DMS153 treated with DMSO at 0.1 percent for 48 hours (cell line): ENCODE data around the gene PAX1.

Experiments used
- DNase-seq: peaks from one replicate; lab custom pipeline; 2025; ENCODE audit not compliant: unreplicated experiment; lab: John Stamatoyannopoulos, UW

Gene PAX1

DNA sequence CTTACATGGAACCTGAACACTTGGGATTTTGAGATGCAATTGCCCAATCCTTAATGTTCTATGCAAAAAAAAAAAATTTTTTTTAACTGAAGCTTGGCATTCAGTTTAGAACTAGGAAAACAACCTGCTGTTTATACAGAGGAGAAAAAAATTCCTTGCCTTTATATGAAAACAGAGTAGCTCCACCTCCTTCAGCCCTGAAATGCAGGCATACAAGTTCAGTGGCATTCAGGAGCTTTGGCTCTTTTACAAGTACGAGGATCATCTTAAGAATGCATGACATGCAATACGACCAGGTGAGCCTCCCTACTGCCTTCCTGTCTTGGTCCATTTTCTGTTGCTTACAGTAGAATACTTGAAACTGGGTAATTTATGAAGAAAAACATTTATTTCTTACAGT is 20.4 kb downstream of the PAX1 start:
- DNase-seq = no peak

- no peak for DNase-seq
Measured at GRCh38 chr20:21729316-21729715, 23.9 kb downstream of the PAX1 start.

DNA sequence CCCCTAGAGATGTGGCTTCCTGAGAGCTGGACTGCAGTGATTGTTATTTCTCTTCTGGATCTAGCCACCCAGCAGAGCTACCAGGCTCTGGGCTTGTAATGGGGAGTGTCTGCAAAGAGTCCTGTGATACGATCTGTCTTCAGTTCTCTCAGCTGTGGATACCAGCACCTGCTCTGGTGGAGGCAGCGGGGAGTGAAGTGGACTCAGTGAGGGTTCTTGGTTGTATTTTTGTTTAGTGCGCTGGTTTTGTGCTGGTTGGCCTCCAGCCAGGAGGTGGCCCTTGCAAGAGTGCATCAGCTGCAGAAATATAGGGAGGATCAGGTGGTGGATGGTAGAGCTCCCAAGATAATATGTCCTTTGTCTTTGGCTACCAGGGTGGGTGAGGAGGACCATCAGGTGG is 33.7 kb downstream of the PAX1 start:
- DNase-seq = no peak

GRCh38 chr20:21739682-21740081 is 34.2 kb downstream of the PAX1 start:
- no peak for DNase-seq

DNA sequence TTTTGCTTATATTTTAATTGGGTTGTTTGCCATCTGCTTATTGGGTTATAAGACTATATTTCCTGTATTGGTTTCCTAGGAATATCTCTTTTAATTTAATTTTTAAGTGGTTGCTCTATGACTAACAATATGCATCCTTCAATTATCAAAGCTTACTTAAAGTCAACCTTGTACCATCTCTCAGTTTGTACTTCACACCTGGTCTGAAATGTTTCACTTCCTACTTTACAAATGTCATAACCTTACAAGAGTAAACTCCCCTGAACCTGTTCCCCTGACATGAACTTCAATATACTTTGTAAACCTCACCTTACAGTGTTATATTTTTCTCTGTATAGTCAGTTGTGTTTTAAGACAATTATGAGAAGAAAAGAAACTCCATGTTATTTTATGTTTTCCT is 35.8 kb downstream of the PAX1 start:
- DNase-seq = no peak

DNA sequence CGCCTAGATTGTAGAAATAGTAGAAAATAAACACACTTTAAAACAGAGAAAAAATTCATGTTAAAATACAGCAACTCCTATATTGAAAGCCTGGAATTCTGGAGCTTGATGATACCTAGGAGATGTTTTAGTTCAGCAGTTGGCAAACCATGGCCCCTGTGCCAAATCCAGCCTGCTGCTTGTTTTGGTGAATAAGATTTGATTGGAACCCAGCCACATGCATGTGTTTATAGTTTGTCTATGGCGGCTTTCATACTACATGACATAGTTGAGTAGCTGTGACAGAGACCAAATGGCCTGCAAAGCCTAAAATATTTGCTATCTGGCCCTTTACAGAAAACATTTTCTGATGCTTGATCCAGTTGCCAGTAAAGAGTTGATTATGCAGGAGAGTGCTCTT is 57.2 kb downstream of the PAX1 start:
- DNase-seq = no peak

GRCh38 chr20:21767200-21767738 is 61.8 kb downstream of the PAX1 start:
- DNase-seq = no peak

- DNase-seq = no peak
Measured at GRCh38 chr20:21767739-21768223, 62.3 kb downstream of the PAX1 start.
